Activated CD4-positive, alpha-beta memory T cell treated with anti-CD3 and anti-CD28 coated beads for 36 hours (primary cell): ENCODE results near the gene NRN1L. TPM values are rescaled to one million over a fixed set of nuclear protein-coding genes. Genes with fewer than 3 reads are reported as not detected.

Experiments used
- CTCF ChIA-PET: fragments of 350-600 bp; sonication (Branson Sonifier 250); formaldehyde crosslinking; loops from one replicate; lab custom pipeline; 2021; ENCODE audit warnings: antibody characterized with exemption, inconsistent platforms; lab: Charles Lee
- POLR2A ChIA-PET: fragments of 350-600 bp; sonication (Branson Sonifier 250); formaldehyde crosslinking; loops from one replicate; lab custom pipeline; 2021; ENCODE audit warnings: antibody characterized with exemption; lab: Charles Lee
- DNase-seq: peaks from one replicate; pipeline ENCODE4 v3.0.0-alpha.2; 2020
- H3K27ac Mint-ChIP-seq: one replicate; pipeline ENCODE4 v1.8.0; 2021; ENCODE audit warnings: mixed read lengths
- H3K27me3 Mint-ChIP-seq: one replicate; pipeline ENCODE4 v1.8.0; 2021; ENCODE audit warnings: mixed read lengths
- H3K36me3 Mint-ChIP-seq: one replicate; pipeline ENCODE4 v1.8.0; 2021; ENCODE audit warnings: mixed read lengths
- H3K4me1 Mint-ChIP-seq: one replicate; pipeline ENCODE4 v1.8.0; 2021; ENCODE audit warnings: low read depth, mixed read lengths
- H3K4me3 Mint-ChIP-seq: one replicate; pipeline ENCODE4 v1.8.0; 2021; ENCODE audit warnings: mild to moderate bottlenecking, mixed read lengths
- H3K9me3 Mint-ChIP-seq: one replicate; pipeline ENCODE4 v1.8.0; 2021; ENCODE audit warnings: mixed read lengths
- intact Hi-C: fragments of 100-400 bp; cut with micrococcal nuclease; formaldehyde crosslinking; loops from one replicate; pipeline ENCODE4 v1.15.1; 2023
- total RNA-seq, 2 experiments: library from RNA; stranded (reverse); gene quantifications; one replicate each; pipeline ENCODE4 v1.2.3, GENCODE V29; 2021

NRN1L gene
- total RNA-seq, 2 experiments from 2014 or later, result 0.76 TPM; not detected in 1

GRCh38 chr16:67882374-67883145, 2.1 kb upstream of the NRN1L start:
- no peaks in the 10 kb centered on the region for H3K27me3 Mint-ChIP-seq
- peaks cover 26% of the 10 kb centered on the region for H3K36me3 Mint-ChIP-seq
- H3K4me1 Mint-ChIP-seq, result no peaks in the 10 kb centered on the region
- CTCF ChIA-PET, result interaction anchor here (0.8 to 4.4 kb wide), 16 partner anchors 8 to 210 kb away, joined by 3 to 62 read pairs (median 16); partner anchors contain the start of genes CTRL, EDC4 and PSKH1
- H3K9me3 Mint-ChIP-seq, result no peaks in the 10 kb centered on the region
- no peak for DNase-seq
- no peak overlapping the region for H3K27ac Mint-ChIP-seq
- POLR2A ChIA-PET, result interaction anchor here (1.0 to 2.6 kb wide), 3 partner anchors 48 to 54 kb away, joined by 3 to 9 read pairs (median 5); partner anchors contain the start of gene PSMB10
- H3K4me3 Mint-ChIP-seq, result no peak overlapping the region
- intact Hi-C loops, result loop anchor here (1.0 to 5.0 kb wide), 2 partner anchors 46 to 160 kb away; no protein-coding TSS in a partner anchor

- Mint-ChIP-seq H3K27me3 (no peaks in the 10 kb centered on the region), H3K4me1 (no peaks in the 10 kb centered on the region), H3K9me3 (no peaks in the 10 kb centered on the region), H3K4me3 (no peak overlapping the region), H3K36me3 (peaks cover 23% of the 10 kb centered on the region), H3K27ac (no peak overlapping the region)
- DNase-seq, result no peak
- ChIA-PET CTCF (interaction anchor here (0.9 to 4.4 kb wide), 30 partner anchors 9 to 345 kb away, joined by 3 to 62 read pairs (median 6); partner anchors contain the start of genes CARMIL2, CTRL, DDX28 and DUS2), POLR2A (interaction anchor here (0.8 to 2.6 kb wide), 3 partner anchors 32 to 53 kb away, joined by 3 to 9 read pairs (median 5); partner anchors contain the start of gene PSMB10)
- intact Hi-C loops, result loop anchor here (1.0 to 5.0 kb wide), 2 partner anchors 45 to 159 kb away; no protein-coding TSS in a partner anchor
Measured at GRCh38 chr16:67883146-67883871, 1.4 kb upstream of the NRN1L start.

GRCh38 chr16:67883872-67884261, 818 bp upstream of the NRN1L start:
- H3K36me3 Mint-ChIP-seq, result peaks cover 20% of the 10 kb centered on the region
- H3K9me3 Mint-ChIP-seq, result no peaks in the 10 kb centered on the region
- H3K4me3 Mint-ChIP-seq, result no peak overlapping the region
- H3K27me3 Mint-ChIP-seq, result no peaks in the 10 kb centered on the region
- CTCF ChIA-PET, result interaction anchor here (0.5 to 4.4 kb wide), 35 partner anchors 9 to 666 kb away, joined by 3 to 62 read pairs (median 4); partner anchors contain the start of genes CARMIL2, CTRL, DDX28 and DUS2
- H3K4me1 Mint-ChIP-seq, result no peaks in the 10 kb centered on the region
- DNase-seq, result peak; percentile 73
- no peak overlapping the region for H3K27ac Mint-ChIP-seq
- intact Hi-C loops, result loop anchor here (1.0 to 5.0 kb wide), 2 partner anchors 44 to 158 kb away; no protein-coding TSS in a partner anchor
- POLR2A ChIA-PET, result interaction anchor here (0.8 to 2.6 kb wide), 3 partner anchors 31 to 52 kb away, joined by 3 to 9 read pairs (median 5); partner anchors contain the start of gene PSMB10

GRCh38 chr16:67885545-67885944, 860 bp downstream of the NRN1L start:
- DNase-seq, result no peak
- POLR2A ChIA-PET, result interaction anchor here (1.4 kb wide), 1 partner anchor 43 kb away, joined by 3 read pairs; no protein-coding TSS in a partner anchor
- no peak overlapping the region for H3K27ac Mint-ChIP-seq
- no peaks in the 10 kb centered on the region for H3K9me3 Mint-ChIP-seq
- H3K27me3 Mint-ChIP-seq, result no peaks in the 10 kb centered on the region
- intact Hi-C loops, result no loop called here
- H3K4me3 Mint-ChIP-seq, result no peak overlapping the region
- peaks cover 13% of the 10 kb centered on the region for H3K36me3 Mint-ChIP-seq
- CTCF ChIA-PET, result interaction anchor here (1.0 to 4.4 kb wide), 7 partner anchors 15 to 511 kb away, joined by 3 to 62 read pairs (median 3); no protein-coding TSS in a partner anchor
- no peaks in the 10 kb centered on the region for H3K4me1 Mint-ChIP-seq

- H3K27me3 Mint-ChIP-seq, result no peaks in the 10 kb centered on the region
- H3K36me3 Mint-ChIP-seq, result peaks cover 13% of the 10 kb centered on the region
- H3K4me1 Mint-ChIP-seq, result no peaks in the 10 kb centered on the region
- no peaks in the 10 kb centered on the region for H3K9me3 Mint-ChIP-seq
- no peak overlapping the region for H3K27ac Mint-ChIP-seq
- ChIA-PET CTCF (interaction anchor here (1.0 to 4.4 kb wide), 8 partner anchors 15 to 510 kb away, joined by 3 to 62 read pairs (median 4); no protein-coding TSS in a partner anchor), POLR2A (no interaction called here)
- H3K4me3 Mint-ChIP-seq, result no peak overlapping the region
- DNase-seq, result no peak
- intact Hi-C loops, result no loop called here
Measured at GRCh38 chr16:67885976-67886375, 1.3 kb downstream of the NRN1L start.

GRCh38 chr16:67886387-67886786, 1.7 kb downstream of the NRN1L start:
- DNase-seq, result no peak
- H3K4me1 Mint-ChIP-seq, result no peaks in the 10 kb centered on the region
- H3K27ac Mint-ChIP-seq, result no peak overlapping the region
- CTCF ChIA-PET, result interaction anchor here (1.0 to 2.1 kb wide), 6 partner anchors 14 to 510 kb away, joined by 3 to 11 read pairs (median 4); no protein-coding TSS in a partner anchor
- no peaks in the 10 kb centered on the region for H3K9me3 Mint-ChIP-seq
- peaks cover 13% of the 10 kb centered on the region for H3K36me3 Mint-ChIP-seq
- no peaks in the 10 kb centered on the region for H3K27me3 Mint-ChIP-seq
- POLR2A ChIA-PET, result no interaction called here
- intact Hi-C loops, result no loop called here
- no peak overlapping the region for H3K4me3 Mint-ChIP-seq

- H3K4me3 Mint-ChIP-seq, result no peak overlapping the region
- DNase-seq, result no peak
- H3K27me3 Mint-ChIP-seq, result no peaks in the 10 kb centered on the region
- ChIA-PET CTCF (interaction anchor here (0.7 to 1.3 kb wide), 3 partner anchors 41 to 341 kb away, joined by 3 to 6 read pairs (median 3); no protein-coding TSS in a partner anchor), POLR2A (no interaction called here)
- no peak overlapping the region for H3K27ac Mint-ChIP-seq
- intact Hi-C loops, result no loop called here
- peaks cover 8% of the 10 kb centered on the region for H3K36me3 Mint-ChIP-seq
- peaks cover 7% of the 10 kb centered on the region for H3K4me1 Mint-ChIP-seq
- H3K9me3 Mint-ChIP-seq, result no peaks in the 10 kb centered on the region
Measured at GRCh38 chr16:67888331-67888730, 3.6 kb downstream of the NRN1L start.

GRCh38 chr16:67892375-67892774, 7.7 kb downstream of the NRN1L start:
- H3K4me3 Mint-ChIP-seq, result peak overlapping the region; percentile 96
- H3K4me1 Mint-ChIP-seq, result peaks cover 29% of the 10 kb centered on the region
- ChIA-PET POLR2A (interaction anchor here (0.6 to 3.4 kb wide), 6 partner anchors 36 to 173 kb away, joined by 3 to 18 read pairs (median 3); partner anchors contain the start of genes GFOD2, NUTF2 and PSMB10), CTCF (interaction anchor here (0.5 to 3.5 kb wide), 5 partner anchors 9 to 1232 kb away, joined by 3 to 30 read pairs (median 5); partner anchors contain the start of genes NRN1L and PSMB10)
- intact Hi-C loops, result loop anchor here (2.0 kb wide), 1 partner anchor 130 kb away; the partner anchor contains the start of genes DDX28 and DUS2
- no peaks in the 10 kb centered on the region for H3K36me3 Mint-ChIP-seq
- H3K9me3 Mint-ChIP-seq, result no peaks in the 10 kb centered on the region
- H3K27me3 Mint-ChIP-seq, result no peaks in the 10 kb centered on the region
- peak overlapping the region; percentile 71 for H3K27ac Mint-ChIP-seq
- DNase-seq, result no peak

GRCh38 chr16:67892899-67893742, 8.4 kb downstream of the NRN1L start, which contains the start of gene PSKH1:
PSKH1 (plus strand) TSS chr16:67893254; CDS start chr16:67908750, 15,496 bp downstream.
- POLR2A ChIA-PET, result interaction anchor here (0.6 to 3.4 kb wide), 6 partner anchors 36 to 349 kb away, joined by 3 to 18 read pairs (median 4); partner anchors contain the start of genes NUTF2 and PSMB10
- Mint-ChIP-seq H3K4me1 (peaks cover 29% of the 10 kb centered on the region), H3K9me3 (no peaks in the 10 kb centered on the region), H3K36me3 (no peaks in the 10 kb centered on the region), H3K27ac (peak within 1 kb of the TSS; percentile 89), H3K4me3 (peak within 1 kb of the TSS; percentile 96), H3K27me3 (no peaks in the 10 kb centered on the region)
- intact Hi-C loops, result loop anchor here (1.0 to 2.0 kb wide), 4 partner anchors 25 to 130 kb away; partner anchors contain the start of genes DDX28, DUS2 and NUTF2
- peak; percentile 98 for DNase-seq
- CTCF ChIA-PET, result interaction anchor here (1.4 to 3.5 kb wide), 4 partner anchors 10 to 372 kb away, joined by 3 to 30 read pairs (median 8); partner anchors contain the start of genes NRN1L and PSMB10
